B cell (primary cell): ENCODE results near the gene ARIH2. TPM values are rescaled to one million over a fixed set of nuclear protein-coding genes. Genes with fewer than 3 reads are reported as not detected.

Source experiments
- ATAC-seq: fragments of 200-7000 bp; cut with Tn5 transposase; one replicate; pipeline ENCODE4 v1.10.0; 2021; ENCODE audit warnings: low read depth, mild to moderate bottlenecking, moderate number of reproducible peaks, moderate library complexity
- CTCF ChIA-PET: fragments of 350-600 bp; sonication (Branson Sonifier 250); formaldehyde crosslinking; loops from one replicate; lab custom pipeline; 2021; ENCODE audit warnings: antibody characterized with exemption, inconsistent platforms; lab: Charles Lee
- POLR2A ChIA-PET: fragments of 350-600 bp; sonication (Branson Sonifier 250); formaldehyde crosslinking; loops from one replicate; lab custom pipeline; 2021; ENCODE audit warnings: antibody characterized with exemption; lab: Charles Lee
- DNase-seq: peaks from one replicate; pipeline ENCODE4 v3.0.0; 2013
- H2AFZ ChIP-seq: 2 replicates; pipeline ENCODE4 v1.6.1; 2012; ENCODE audit warnings: mild to moderate bottlenecking, low read depth, low read length; ENCODE audit not compliant: insufficient read depth, poor library complexity, severe bottlenecking
- H3K27ac ChIP-seq, 2 donors: 1 replicate in 1 of 2; 2 replicates in 1 of 2; pipeline ENCODE4 v1.5.1; 2012 to 2013; ENCODE audit warnings: low read length in 2 of 2, mild to moderate bottlenecking in 2 of 2, moderate library complexity in 1 of 2
- H3K27me3 ChIP-seq, 4 experiments: fragments of 200-600 bp in 1 of 4; sonication (generic) in 1 of 4; replicated peaks in 1 of 4; 1 replicate in 2 of 4; 2 replicates in 2 of 4; pipeline versions ENCODE4 v1.6.1 to v1.7.0; 2013 to 2016; ENCODE audit warnings: low read length in 3 of 4, mild to moderate bottlenecking in 2 of 4, mixed read lengths in 1 of 4, moderate library complexity in 1 of 4; ENCODE audit not compliant: insufficient read depth in 4 of 4, control insufficient read depth in 3 of 4; ENCODE audit errors: control extremely low read depth in 1 of 4
- H3K36me3 ChIP-seq, 2 experiments: replicated peaks in 1 of 2; 1 replicate in 1 of 2; 2 replicates in 1 of 2; pipeline versions ENCODE4 v1.6.1 to v1.7.1; 2013; ENCODE audit warnings: low read length in 1 of 2; ENCODE audit not compliant: insufficient read depth in 2 of 2, control insufficient read depth in 1 of 2; ENCODE audit errors: control extremely low read depth in 1 of 2, extremely low read depth in 1 of 2
- H3K4me1 ChIP-seq, 2 donors: fragments of 200-600 bp in 1 of 2; sonication (generic) in 1 of 2; 1 replicate in 1 of 2; 2 replicates in 1 of 2; pipeline versions ENCODE4 v1.5.1 to v1.6.1; 2013 to 2017; ENCODE audit warnings: low read length in 2 of 2; ENCODE audit not compliant: control insufficient read depth in 2 of 2, insufficient read depth in 2 of 2
- H3K4me2 ChIP-seq: replicated peaks from 2 replicates; pipeline ENCODE3; 2012; ENCODE audit warnings: mild to moderate bottlenecking, low read depth, low read length; ENCODE audit not compliant: poor library complexity, severe bottlenecking
- H3K4me3 ChIP-seq, 5 experiments: fragments of 200-600 bp in 1 of 5; sonication (generic) in 1 of 5; 1 replicate in 3 of 5; 2 replicates in 2 of 5; pipeline versions ENCODE4 v1.5.1 to v1.7.0; 2011 to 2016; ENCODE audit warnings: low read length in 4 of 5, mild to moderate bottlenecking in 4 of 5, low read depth in 2 of 5, control low read depth in 1 of 5, moderate library complexity in 1 of 5; ENCODE audit not compliant: insufficient read depth in 1 of 5; ENCODE audit errors: control extremely low read depth in 1 of 5, extremely low read depth in 1 of 5
- H3K79me2 ChIP-seq: fragments of 200-600 bp; sonication (generic); one replicate; pipeline ENCODE4 v1.6.0; 2016; ENCODE audit warnings: low read length; ENCODE audit not compliant: control insufficient read depth, insufficient read depth
- H3K9ac ChIP-seq: fragments of 200-600 bp; sonication (generic); 2 replicates; pipeline ENCODE4 v1.6.1; 2017; ENCODE audit warnings: mild to moderate bottlenecking, low read length, moderate library complexity
- H3K9me3 ChIP-seq, 3 donors: one replicate each; pipeline versions ENCODE4 v1.6.1 to v1.7.1; 2013; ENCODE audit warnings: low read length in 2 of 3; ENCODE audit not compliant: control insufficient read depth in 2 of 3, insufficient read depth in 1 of 3; ENCODE audit errors: control extremely low read depth in 1 of 3
- H4K20me1 ChIP-seq: 2 replicates; pipeline ENCODE4 v1.6.0; 2012; ENCODE audit warnings: mild to moderate bottlenecking, low read length; ENCODE audit not compliant: insufficient read depth, control insufficient read depth, poor library complexity, severe bottlenecking
- H3K27ac Mint-ChIP-seq: one replicate; pipeline ENCODE4 v1.8.0; 2021; ENCODE audit warnings: mixed read lengths
- H3K27me3 Mint-ChIP-seq: one replicate; pipeline ENCODE4 v1.8.0; 2021; ENCODE audit warnings: mixed read lengths
- H3K4me1 Mint-ChIP-seq: one replicate; pipeline ENCODE4 v1.8.0; 2021; ENCODE audit warnings: mixed read lengths
- H3K4me3 Mint-ChIP-seq: one replicate; pipeline ENCODE4 v1.8.0; 2021; ENCODE audit warnings: mixed read lengths
- H3K9me3 Mint-ChIP-seq: one replicate; pipeline ENCODE4 v1.8.0; 2022; ENCODE audit warnings: mixed read lengths; ENCODE audit not compliant: insufficient read depth
- EZH2 ChIP-seq: IDR thresholded peaks from 2 replicates; pipeline ENCODE4 v1.6.1; 2012; ENCODE audit warnings: borderline replicate concordance, low read depth, mild to moderate bottlenecking, moderate library complexity, low read length; ENCODE audit not compliant: insufficient read depth, poor library complexity, severe bottlenecking
- WGBS: methylation state at CpG from one replicate; pipeline ENCODE4 v1.1.5; 2013; ENCODE audit warnings: missing lambda C conversion rate; ENCODE audit not compliant: insufficient coverage; 5-methylcytosine and 5-hydroxymethylcytosine counted together
- intact Hi-C: fragments of 100-400 bp; cut with micrococcal nuclease; formaldehyde crosslinking; loops from one replicate; pipeline ENCODE4 v1.10.0; 2022
- polyA plus RNA-seq: library from polyadenylated mRNA; depleted of rRNA; stranded (reverse); fragments of >200 nt; gene quantifications from 2 replicates; pipeline ENCODE4 v1.2.3, GENCODE V29; 2012
- total RNA-seq, 2 donors: library from RNA; stranded (reverse); fragments of 120-200 nt in 1 of 2; gene quantifications; 1 replicate in 1 of 2; 2 replicates in 1 of 2; pipeline versions ENCODE4 v1.2.3 to v1.2.4, GENCODE V29; 2013 to 2022
- TF ChIP-seq, protein P1 (sequence below): fragments of 200-600 bp; IDR thresholded peaks from one replicate; pipeline ENCODE4 v1.8.0; 2022; ENCODE audit warnings: antibody characterized with exemption, mild to moderate bottlenecking

ARIH2 gene
- total and polyA plus RNA-seq, 2 donors (not counting 1 experiment from before 2014, with no cell fraction given): 114 to 148 TPM

DNA sequence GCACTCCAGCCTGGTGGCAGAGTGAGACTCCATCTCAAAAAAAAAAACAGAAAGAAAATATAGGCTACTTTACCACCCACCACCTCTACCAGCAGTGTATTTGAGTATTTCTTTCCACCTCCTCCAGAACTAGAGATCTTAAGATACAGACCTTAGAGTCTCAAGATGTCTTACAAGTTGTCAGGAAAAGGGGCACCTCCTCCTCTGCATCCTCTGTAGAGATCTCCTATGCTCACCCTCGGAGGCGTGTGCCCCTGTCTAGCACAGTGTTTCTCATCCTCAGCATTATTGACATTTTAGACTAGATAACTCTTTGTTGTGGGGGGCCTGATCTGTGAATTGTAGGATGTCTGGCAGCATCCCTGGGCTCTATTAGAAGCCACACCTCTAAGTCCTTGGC lies 43.7 kb downstream of the ARIH2 start:
- WGBS: no CpG with 5 or more reads among the region's 2 CpGs
- Histone ChIP-seq H3K4me1 (no peaks in the 10 kb centered on the region), H4K20me1 (peaks cover 6% of the 10 kb centered on the region), H3K4me3 (no peak overlapping the region), H3K36me3 (peaks cover 13 to 36% of the 10 kb centered on the region in 2 experiments), H3K79me2 (peaks cover 8% of the 10 kb centered on the region), H3K4me2 (no peak overlapping the region), H2AFZ (no peak overlapping the region), H3K9me3 (no peaks in the 10 kb centered on the region), H3K9ac (no peak overlapping the region), H3K27me3 (no peaks in the 10 kb centered on the region), H3K27ac (no peak overlapping the region)
- H3K27ac Mint-ChIP-seq: no peak overlapping the region
- TF ChIP-seq, protein P1, sequence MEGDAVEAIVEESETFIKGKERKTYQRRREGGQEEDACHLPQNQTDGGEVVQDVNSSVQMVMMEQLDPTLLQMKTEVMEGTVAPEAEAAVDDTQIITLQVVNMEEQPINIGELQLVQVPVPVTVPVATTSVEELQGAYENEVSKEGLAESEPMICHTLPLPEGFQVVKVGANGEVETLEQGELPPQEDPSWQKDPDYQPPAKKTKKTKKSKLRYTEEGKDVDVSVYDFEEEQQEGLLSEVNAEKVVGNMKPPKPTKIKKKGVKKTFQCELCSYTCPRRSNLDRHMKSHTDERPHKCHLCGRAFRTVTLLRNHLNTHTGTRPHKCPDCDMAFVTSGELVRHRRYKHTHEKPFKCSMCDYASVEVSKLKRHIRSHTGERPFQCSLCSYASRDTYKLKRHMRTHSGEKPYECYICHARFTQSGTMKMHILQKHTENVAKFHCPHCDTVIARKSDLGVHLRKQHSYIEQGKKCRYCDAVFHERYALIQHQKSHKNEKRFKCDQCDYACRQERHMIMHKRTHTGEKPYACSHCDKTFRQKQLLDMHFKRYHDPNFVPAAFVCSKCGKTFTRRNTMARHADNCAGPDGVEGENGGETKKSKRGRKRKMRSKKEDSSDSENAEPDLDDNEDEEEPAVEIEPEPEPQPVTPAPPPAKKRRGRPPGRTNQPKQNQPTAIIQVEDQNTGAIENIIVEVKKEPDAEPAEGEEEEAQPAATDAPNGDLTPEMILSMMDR: no peak
- no peak for TF ChIP-seq EZH2
- no peak for DNase-seq
- ChIA-PET POLR2A (no interaction called here), CTCF (no interaction called here)
- no peak overlapping the region for H3K4me3 Mint-ChIP-seq
- no peaks in the 10 kb centered on the region for H3K27me3 Mint-ChIP-seq
- no peaks in the 10 kb centered on the region for H3K9me3 Mint-ChIP-seq
- intact Hi-C loops: no loop called here
- H3K4me1 Mint-ChIP-seq: peaks cover 4% of the 10 kb centered on the region
- ATAC-seq: no peak

DNA sequence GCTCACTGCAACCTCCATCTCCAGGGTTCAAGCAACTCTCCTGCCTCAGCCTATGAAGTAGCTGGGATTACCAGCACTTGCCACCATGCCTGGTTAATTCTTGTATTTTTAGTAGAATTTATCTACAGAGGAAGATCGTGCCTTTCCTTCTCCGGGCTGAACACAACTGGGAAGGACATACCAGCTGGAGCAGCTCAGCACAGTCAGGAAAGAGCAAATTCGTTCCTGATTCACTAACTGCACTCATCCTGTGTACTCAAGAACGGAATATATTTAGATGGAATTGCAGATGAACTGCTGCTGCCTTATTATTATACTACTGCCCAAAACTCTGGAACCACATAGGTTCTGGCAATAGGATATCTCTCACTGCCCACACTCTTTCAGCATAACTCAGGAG lies 44.3 kb downstream of the ARIH2 start:
- H3K79me2 ChIP-seq: peaks cover 3% of the 10 kb centered on the region
- H3K4me3 ChIP-seq: no peak overlapping the region
- intact Hi-C loops: no loop called here
- H3K4me2 ChIP-seq: no peak overlapping the region
- no peak overlapping the region for H3K27ac Mint-ChIP-seq
- peaks cover 4% of the 10 kb centered on the region for H3K4me1 Mint-ChIP-seq
- no peak for TF ChIP-seq EZH2
- TF ChIP-seq, protein P1: no peak
- H3K27ac ChIP-seq: no peak overlapping the region
- peaks cover 11 to 35% of the 10 kb centered on the region in 2 experiments for H3K36me3 ChIP-seq
- no peak overlapping the region for H3K9ac ChIP-seq
- no peaks in the 10 kb centered on the region for H3K27me3 Mint-ChIP-seq
- DNase-seq (no peak), ATAC-seq (no peak)
- POLR2A ChIA-PET: no interaction called here
- no peaks in the 10 kb centered on the region for H3K9me3 ChIP-seq
- no peaks in the 10 kb centered on the region for H3K4me1 ChIP-seq
- H3K27me3 ChIP-seq: no peaks in the 10 kb centered on the region
- no peaks in the 10 kb centered on the region for H3K9me3 Mint-ChIP-seq
- CTCF ChIA-PET: no interaction called here
- peaks cover 2% of the 10 kb centered on the region for H4K20me1 ChIP-seq
- 90% methylated on average over 2 of the region's 4 CpGs for WGBS
- no peak overlapping the region for H3K4me3 Mint-ChIP-seq
- no peak overlapping the region for H2AFZ ChIP-seq
